NCI-H345 (cell line): ENCODE measurements around the gene TEX14.
A peak's percentile ranks its signal among the peaks of the same experiment; 100 is the strongest.

Source experiments
- DNase-seq: peaks from one replicate; lab custom pipeline; 2025; lab: John Stamatoyannopoulos, UW

The TEX14 gene, protein sequence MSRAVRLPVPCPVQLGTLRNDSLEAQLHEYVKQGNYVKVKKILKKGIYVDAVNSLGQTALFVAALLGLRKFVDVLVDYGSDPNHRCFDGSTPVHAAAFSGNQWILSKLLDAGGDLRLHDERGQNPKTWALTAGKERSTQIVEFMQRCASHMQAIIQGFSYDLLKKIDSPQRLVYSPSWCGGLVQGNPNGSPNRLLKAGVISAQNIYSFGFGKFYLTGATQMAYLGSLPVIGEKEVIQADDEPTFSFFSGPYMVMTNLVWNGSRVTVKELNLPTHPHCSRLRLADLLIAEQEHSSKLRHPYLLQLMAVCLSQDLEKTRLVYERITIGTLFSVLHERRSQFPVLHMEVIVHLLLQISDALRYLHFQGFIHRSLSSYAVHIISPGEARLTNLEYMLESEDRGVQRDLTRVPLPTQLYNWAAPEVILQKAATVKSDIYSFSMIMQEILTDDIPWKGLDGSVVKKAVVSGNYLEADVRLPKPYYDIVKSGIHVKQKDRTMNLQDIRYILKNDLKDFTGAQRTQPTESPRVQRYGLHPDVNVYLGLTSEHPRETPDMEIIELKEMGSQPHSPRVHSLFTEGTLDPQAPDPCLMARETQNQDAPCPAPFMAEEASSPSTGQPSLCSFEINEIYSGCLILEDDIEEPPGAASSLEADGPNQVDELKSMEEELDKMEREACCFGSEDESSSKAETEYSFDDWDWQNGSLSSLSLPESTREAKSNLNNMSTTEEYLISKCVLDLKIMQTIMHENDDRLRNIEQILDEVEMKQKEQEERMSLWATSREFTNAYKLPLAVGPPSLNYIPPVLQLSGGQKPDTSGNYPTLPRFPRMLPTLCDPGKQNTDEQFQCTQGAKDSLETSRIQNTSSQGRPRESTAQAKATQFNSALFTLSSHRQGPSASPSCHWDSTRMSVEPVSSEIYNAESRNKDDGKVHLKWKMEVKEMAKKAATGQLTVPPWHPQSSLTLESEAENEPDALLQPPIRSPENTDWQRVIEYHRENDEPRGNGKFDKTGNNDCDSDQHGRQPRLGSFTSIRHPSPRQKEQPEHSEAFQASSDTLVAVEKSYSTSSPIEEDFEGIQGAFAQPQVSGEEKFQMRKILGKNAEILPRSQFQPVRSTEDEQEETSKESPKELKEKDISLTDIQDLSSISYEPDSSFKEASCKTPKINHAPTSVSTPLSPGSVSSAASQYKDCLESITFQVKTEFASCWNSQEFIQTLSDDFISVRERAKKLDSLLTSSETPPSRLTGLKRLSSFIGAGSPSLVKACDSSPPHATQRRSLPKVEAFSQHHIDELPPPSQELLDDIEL (N-terminal part only)

DNA sequence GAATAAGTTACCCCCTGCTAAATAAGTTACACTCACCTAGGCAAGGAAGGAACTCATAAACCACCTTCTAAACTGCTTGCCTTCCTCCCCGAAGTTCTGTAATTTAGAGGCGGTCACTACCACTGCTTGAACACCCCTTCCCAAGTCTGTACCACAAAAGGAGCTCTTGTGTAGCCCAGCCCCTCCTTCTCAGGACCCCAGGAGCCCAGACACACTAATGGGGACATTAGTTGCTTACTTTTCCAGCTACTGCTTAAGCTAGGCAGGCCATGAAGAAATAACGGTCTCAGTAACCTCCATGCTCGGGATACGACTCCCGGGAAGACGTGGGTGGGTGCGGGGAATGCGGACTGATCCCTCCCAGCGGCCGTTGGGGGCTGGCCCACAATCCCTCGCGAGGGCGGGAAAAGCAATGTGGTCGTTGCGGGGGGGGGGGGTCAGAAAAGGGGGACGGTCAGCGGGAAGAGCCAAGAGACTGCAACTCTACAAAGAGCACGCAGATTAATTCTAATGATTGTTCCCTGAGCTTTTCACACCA is at the start of gene TEX14:
Gene TEX14 (minus strand): TSS at position 345 of the 538 bp plus-strand sequence. CDS start 40,044 bp downstream, outside the sequence.
- no peak for DNase-seq

DNA sequence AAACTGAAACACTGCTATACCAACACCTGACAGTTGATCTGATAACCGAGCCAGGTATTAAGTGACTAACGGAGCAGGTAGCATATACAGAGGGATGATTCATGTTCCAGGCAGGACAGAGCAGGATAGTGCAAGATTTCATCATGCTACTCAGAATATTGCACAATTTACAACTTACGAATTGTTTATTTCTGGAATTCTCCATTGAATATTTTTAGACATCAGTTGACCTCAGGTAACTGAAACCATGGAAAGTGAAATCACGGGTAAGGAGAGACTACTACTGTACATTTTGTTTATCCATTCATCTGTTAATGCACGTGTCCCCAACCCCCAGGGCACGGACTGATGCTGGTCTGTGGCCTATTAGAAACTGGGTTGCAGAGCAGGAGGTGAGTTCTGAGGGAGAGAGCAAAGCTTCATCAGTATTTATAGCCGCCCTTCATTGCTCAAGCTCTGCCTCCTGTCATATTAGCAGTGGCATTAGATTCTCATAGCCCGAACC is 49.3 kb upstream of the TEX14 start:
- DNase-seq, result no peak

DNA sequence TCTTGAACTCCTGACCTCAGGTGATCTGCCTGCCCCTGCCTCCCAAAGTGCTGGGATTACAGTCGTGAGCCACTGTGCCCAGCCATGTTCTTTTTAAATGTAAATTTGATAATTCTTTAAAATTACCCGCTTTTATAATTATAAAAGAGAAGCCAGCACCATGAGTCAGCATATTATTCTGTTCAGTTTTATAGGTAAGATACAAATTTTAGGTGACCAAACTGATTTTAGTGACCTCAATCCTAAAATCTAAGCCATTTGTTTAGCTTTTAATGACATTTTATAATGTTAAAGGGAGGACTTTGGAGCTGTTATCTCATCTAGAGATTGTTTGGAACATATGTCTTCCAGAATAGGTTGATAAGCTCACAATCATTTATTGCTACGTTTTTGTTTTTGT is 43.0 kb upstream of the TEX14 start:
- DNase-seq, result no peak

DNA sequence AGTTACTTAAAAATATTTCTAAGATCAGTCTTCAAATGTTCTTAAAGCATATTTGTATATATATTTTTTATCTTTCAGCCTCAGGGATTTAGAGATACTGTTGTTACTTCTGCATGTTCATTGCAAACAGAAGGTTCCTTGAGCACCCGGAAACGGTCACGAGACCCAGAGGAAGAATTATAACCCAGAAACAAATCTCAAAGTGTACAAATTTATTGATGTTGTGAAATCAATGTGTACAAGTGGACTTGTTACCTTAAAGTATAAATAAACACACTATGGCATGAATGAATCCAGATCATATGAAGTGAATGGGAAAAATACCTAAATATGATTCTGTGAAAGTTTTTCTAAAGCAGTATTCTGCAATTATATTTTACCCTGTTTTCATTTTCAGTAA is 42.2 kb upstream of the TEX14 start:
- DNase-seq, result no peak

DNA sequence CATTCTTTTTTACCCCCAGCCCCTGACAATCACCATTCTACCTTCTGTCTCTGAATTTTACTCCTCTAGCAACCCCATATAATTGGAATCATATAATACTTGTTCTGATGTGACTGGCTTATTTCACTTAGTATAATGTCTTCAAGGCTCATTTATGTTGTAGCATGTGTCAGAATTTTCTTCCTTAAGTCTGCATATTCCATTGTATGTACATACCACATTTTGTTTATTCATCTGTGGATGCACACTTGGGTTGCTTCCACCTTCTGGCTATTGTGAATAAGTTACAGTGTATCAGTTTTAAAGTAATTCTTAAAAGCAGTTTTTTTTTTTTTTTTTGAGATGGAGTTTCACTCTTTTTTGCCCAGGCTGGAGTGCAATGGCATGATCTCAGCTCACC is 39.1 kb upstream of the TEX14 start:
- DNase-seq, result no peak

DNA sequence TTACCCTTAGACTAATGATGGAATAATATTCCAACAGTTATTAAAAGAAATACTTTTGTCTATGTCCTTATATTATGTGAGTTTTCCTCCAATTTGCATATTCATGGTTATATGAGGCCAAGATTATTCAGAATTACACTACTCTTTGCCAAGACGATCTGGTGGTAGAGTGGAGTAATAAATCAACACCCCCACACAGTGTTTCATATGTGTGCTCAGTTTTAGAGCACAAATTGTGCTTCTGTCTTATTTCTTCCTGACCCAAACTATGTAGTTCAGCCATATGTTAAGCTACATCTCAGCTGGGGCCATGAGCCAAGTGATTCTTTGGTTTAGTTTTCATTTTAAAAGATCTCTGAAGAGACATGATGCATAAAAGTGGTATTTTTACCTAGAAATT is 37.0 kb upstream of the TEX14 start:
- no peak for DNase-seq

DNA sequence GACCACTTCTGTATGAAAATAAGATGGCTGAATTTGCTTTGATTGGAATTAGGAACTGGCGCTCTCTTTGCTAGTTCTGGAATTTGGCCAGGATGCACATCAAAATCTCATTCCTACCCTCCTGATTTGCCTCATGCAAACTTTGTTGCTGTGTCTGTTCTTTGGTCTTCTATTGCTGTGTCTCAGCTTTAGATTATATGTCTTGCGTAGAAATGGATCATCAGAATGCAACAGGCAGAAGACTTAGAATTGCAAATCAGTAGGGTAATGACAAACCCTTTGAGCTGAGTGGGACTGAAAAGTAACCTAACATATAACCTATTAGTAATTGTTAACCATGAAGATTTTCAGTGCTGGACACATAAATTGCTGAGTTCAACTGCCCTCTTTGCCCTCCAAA is 30.9 kb upstream of the TEX14 start:
- no peak for DNase-seq

DNA sequence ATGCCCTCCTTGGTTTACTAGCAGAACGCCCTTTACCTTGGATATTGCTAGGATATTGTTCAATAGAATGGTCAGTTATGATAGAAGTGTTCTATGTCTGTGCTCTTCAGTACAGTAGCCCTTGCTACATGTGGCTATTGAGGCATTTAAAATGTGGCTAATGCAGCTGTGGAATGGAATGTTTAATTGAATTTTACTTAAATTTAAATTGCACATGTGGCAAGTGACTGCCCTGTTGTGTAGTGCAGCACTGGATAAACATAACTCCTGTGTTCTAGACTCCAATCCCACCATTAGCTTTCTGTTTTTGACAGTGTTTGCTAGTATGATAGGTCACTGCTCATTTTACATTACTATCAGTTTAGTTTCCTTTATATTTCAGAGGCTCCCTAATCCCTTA is 30.4 kb upstream of the TEX14 start:
- no peak for DNase-seq

DNA sequence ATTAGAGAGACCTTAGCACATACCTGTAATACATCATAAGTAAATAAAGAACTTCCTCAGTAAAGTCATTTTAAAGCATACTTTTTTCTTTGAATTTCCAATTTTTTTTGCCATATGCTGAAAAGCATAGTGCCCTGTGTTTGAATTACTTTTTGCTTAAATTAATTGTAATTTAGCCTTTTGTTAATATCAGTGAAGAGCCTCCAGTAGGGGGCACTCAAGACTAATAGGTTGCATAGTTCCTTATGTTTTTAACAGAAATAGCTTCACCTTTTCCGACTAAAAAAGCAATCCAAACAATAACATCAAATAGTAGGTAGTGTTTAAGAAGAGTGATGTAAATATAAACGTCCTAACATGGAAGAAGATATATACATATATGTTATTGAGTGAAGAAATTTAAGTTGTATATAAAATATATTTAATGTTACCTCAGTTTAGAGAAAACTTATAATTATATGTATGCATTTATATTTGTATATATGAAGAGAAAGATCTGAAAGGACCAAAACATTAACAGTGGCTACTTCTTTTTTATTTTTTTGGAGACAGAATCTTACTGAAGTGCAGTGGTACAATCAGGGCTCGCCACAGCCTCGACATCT is 19.2 kb upstream of the TEX14 start:
- peak; percentile 32 for DNase-seq

DNA sequence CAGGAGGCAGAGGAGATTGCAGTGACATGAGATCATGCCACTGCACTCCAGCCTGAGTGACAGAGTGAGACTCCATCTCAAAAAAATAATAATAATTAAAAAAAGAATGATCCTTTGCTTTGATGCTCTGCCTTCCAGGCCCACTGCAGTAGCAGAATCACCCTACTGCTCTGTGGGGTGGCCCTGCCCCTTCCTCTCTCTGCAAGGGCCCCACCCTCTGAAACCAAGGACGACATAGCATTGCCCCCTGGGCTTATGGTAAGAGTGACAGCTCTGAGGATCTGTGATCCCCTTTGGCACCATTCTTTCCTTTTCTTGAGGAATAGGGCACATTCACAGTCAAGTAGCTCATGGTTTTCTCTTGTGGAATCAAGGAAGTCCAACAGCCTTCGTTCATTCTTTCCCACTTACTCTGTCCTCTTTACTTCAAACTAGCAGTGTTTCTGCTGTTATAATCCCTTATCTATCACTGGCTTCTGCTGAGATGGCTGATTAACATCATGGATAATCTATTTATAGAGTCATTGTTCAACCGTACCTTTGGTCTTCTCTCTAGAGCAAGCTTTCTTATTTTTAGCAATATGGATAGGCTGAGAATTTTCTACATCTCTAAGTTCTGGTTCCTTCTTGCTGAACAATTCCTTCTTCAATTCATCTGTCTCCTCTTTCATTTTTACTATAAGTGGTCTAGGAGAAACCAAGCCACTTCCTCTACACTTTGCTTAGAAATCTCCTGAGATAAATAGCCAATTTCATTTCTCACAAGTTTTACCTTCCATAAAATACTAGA is 14.7 kb upstream of the TEX14 start:
- no peak for DNase-seq

DNA sequence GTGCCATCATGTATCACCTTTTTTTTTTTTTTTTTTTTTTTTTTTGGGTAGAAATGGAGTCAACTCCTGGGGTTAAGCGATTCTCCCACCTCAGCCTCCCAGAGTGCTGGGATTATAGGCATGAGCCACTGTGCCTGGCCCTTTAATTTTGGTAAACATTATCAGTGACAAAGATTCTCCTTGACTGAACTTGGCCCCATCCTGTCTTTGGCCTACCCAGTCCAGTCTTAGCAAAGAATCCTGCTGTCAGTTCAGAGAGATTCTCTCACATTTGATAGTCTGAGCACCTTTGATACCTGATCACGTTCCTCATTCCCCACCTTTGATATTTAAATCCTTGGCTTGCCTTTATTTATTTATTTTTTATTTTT is 12.1 kb upstream of the TEX14 start:
- no peak for DNase-seq

DNA sequence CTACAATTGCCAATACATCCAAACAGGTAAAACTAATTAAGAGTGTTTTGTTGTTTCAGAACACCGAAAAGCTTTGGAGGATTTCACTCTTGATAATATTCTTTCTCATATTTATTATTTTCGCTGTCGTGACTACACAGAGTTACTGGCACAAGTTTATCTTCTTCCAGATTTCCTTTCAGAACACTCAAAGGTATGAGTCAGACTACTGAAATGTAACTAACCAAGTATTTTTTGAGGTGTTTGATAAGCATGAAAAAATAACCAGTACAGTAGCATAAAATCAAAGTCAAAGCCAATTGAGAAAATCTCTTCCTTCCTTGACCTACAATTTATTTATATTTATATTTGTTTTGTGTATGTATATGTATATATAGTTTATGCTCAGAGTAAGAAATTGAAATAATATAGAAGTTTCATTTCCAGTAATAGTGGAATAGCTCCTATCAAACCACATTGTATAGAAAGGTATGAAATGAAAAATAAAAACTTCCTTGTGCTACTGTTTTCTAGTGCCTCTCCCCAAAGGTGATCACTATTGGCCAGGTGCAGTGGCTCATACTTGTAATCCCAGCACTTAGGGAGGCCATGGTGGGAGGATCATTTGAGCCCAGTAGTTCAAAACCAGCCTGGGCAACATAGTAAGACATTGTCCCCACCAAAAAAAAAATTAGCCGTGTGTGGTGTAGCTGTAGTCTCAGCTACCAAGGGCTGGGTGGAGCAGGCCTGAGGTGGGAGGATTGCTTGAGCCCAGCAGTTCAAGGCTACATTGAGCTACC is 11.5 kb upstream of the TEX14 start:
- DNase-seq, result no peak

DNA sequence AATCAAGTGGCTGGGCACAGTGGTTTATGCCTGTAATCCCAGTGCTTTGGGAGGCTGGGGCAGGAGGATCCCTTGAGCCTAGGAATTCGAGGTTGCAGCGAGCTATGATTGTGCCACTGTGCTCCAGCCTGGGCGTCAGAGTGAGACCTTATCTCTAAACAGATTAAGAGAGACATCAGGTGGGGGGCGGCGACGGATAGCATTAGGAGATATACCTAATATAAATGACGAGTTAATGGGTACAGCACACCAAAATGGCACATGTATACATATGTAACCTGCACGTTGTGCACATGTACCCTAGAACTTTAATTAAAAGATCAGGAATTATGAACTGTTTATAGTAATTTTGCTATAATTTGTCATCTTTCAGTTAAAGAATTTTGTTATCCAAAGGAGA is 10.9 kb upstream of the TEX14 start:
- no peak for DNase-seq

DNA sequence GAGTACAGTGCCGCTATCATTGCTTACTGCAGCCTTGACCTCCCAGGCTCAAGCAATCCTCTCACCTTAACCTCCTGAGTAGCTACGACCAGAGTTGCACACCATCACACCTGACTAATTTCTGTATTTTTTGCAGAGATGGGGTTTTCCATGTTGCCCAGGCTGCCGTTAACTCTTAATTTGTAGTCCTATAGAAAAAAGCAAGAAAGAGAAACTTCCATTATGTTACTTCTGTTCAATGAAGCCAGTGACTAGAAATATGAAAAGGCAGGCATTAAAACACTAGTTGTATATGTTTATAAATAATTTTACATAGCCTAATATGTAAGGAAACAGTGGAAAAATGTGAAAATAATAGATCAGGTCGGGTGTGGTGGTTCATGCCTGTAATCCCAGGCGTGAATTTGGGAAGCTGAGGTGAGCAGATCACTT is 10.2 kb upstream of the TEX14 start:
- no peak for DNase-seq

DNA sequence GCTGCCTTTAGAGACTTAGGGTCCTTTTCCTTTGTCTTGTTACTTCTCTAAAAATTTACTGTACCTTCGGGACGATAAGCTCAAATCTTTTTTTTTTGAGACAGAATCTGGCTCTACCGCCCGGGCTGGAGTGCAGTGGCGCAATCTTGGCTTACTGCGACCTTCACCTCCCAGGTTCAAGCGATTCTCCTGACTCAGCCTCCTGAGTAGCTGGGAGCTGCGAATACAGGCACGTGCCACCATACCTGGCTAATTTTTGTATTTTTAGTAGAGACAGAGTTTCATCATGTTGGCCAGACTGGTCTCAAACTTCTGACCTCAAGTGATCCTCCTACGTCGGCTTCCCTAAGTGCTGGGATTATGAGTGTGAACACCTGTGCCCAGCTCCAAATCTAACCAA is 7.9 kb upstream of the TEX14 start:
- no peak for DNase-seq

DNA sequence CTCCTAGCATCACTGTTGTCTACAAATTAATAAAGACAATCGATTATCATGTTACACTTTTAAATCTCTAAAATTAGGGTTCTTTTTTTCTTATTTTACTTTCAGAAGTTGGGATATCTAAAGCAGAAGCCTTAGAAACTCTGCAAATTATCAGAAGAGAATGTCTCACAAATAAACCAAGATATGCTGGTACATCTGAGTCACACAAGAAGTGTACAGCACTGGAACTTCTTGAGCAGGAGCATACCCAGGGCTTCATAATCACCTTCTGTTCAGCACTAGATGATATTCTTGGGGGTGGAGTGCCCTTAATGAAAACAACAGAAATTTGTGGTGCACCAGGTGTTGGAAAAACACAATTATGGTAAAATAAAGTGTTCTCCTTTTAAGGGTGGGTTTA is 3.0 kb upstream of the TEX14 start:
- DNase-seq, result no peak

DNA sequence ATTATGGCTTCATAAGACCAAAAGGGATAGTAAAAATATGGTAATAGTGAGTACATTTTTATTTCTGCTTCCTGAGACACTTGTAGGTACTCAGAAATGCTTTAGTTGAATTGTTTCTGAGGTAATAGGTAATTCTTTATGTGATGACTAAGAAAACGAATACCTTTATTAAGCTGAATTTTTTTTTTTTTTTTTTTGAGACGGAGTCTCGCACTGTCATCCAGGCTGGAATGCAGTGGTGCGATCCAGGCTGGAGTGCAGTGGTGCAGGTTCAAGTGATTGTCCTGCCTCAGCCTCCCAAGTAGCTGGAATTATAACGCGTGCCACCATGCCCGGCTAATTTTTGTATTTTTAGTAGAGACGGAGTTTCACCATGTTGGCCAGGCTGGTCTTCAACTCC is 2.5 kb upstream of the TEX14 start:
- no peak for DNase-seq

DNA sequence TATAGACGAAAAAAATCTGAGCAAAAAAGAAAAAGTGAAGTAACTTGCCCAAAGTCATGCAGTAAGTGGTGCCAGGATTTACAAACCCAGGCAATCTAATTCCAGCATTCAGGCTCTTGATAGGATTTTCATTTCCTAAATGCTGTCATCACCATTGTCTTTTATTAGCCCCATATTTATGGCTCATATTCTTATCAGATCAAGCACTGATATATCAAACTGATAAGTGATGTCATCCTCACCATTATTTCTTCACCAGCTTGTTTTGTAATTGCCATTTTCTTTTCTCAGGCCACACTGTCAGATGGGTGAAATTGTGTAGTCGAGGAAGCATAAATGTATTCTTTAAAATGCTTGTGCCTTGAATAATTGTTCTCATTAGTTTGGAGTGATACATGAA is 1.9 kb upstream of the TEX14 start:
- DNase-seq, result no peak

DNA sequence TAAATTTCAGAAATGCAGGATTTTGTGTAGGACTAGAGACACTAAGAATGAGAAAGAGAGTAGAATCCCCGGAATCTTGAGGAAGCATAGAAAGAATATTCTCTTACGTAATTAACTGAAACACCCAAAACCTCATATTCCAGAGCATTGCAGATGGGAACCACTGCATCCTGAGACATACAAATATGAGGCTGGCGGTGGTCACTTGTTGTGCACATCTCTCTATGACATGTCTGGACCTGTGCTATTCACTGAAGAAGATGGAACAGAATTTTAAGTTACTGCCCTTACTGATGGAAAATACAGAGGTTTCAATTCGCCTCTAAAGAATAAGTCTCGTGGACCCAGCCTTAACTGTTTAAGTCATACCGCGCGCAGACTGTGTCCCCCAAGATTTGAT is 1.4 kb upstream of the TEX14 start:
- no peak for DNase-seq
